ENCODE measurements around the gene CALN1. TPM values are rescaled to one million over a fixed set of nuclear protein-coding genes. Genes with fewer than 3 reads are reported as not detected.

Gene CALN1
- total and polyA plus RNA-seq, 9 donors, result under 0.01 to 0.18 (median 0.13) TPM; not detected in 2

DNA sequence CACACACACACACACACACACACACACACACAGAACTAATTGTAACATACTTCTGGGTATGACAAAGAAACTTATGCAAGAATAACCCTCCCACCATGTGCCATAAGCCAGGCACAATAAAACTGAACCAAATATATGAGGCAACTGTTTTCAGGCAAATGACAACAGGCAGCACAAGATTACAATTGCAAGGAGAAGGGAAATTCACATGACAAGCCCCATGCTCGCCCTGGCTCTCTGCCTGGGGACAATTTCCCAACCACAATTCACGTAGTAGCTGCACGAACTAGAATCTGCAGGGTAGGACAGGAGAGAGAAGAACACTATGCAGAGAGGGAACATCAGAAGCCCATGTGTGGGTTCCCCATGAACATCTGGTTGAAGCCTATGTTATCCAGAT is 143.3 kb downstream of the CALN1 start:
- H3K36me3 ChIP-seq, result no peaks in the 10 kb centered on the region
- H3K27me3 ChIP-seq, result no peaks in the 10 kb centered on the region
- no peak for DNase-seq
- intact Hi-C loops (cut with DNase I), result no loop called here
- 67 to 74% (median 73%) methylated on average over 3 of the region's 3 CpGs for WGBS, 3 donors
- TF ChIP-seq EP300 (IDR thresholded peaks at IDR 0.05) (no peak), POLR2A (IDR thresholded peaks at IDR 0.05) (no peak)
- TF ChIP-seq, protein P1, sequence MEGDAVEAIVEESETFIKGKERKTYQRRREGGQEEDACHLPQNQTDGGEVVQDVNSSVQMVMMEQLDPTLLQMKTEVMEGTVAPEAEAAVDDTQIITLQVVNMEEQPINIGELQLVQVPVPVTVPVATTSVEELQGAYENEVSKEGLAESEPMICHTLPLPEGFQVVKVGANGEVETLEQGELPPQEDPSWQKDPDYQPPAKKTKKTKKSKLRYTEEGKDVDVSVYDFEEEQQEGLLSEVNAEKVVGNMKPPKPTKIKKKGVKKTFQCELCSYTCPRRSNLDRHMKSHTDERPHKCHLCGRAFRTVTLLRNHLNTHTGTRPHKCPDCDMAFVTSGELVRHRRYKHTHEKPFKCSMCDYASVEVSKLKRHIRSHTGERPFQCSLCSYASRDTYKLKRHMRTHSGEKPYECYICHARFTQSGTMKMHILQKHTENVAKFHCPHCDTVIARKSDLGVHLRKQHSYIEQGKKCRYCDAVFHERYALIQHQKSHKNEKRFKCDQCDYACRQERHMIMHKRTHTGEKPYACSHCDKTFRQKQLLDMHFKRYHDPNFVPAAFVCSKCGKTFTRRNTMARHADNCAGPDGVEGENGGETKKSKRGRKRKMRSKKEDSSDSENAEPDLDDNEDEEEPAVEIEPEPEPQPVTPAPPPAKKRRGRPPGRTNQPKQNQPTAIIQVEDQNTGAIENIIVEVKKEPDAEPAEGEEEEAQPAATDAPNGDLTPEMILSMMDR (IDR thresholded peaks at IDR 0.05), result no peak
- H3K4me3 ChIP-seq, result no peak overlapping the region
- no peaks in the 10 kb centered on the region for H3K4me1 ChIP-seq (ENCODE audit: insufficient read depth)
- no peak overlapping the region for H3K27ac ChIP-seq
- H3K9me3 ChIP-seq, result no peaks in the 10 kb centered on the region

DNA sequence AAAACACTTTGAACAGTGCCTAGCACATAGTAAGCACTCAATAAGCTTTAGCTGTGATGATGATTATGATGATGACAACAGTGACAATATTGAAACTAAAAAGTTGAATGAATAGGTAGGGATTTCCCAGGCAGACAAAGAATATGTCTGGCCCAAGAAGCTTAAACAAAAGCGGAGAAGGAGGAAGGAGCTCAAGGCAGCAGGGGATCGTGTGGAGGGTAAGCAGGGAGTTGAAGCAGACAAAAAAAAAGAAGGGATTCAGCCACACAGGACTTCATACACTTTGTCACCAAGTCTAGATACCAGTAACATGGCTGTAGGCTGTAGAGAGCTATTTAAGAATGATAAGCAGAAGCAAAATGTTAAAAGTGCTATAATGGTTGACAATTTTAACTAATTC is 144.0 kb downstream of the CALN1 start:
- no peaks in the 10 kb centered on the region for H3K4me1 ChIP-seq (ENCODE audit: insufficient read depth)
- TF ChIP-seq, protein P1 (IDR thresholded peaks at IDR 0.05), result no peak
- TF ChIP-seq POLR2A (IDR thresholded peaks at IDR 0.05), result no peak
- no peak for TF ChIP-seq EP300 (IDR thresholded peaks at IDR 0.05)
- no peaks in the 10 kb centered on the region for H3K36me3 ChIP-seq
- no peak overlapping the region for H3K27ac ChIP-seq
- no peak for DNase-seq
- no peaks in the 10 kb centered on the region for H3K27me3 ChIP-seq
- 61 to 82% (median 71%) methylated on average over 2 of the region's 2 CpGs for WGBS, 3 donors
- H3K4me3 ChIP-seq, result no peak overlapping the region
- intact Hi-C loops (cut with DNase I), result no loop called here
- H3K9me3 ChIP-seq, result no peaks in the 10 kb centered on the region

DNA sequence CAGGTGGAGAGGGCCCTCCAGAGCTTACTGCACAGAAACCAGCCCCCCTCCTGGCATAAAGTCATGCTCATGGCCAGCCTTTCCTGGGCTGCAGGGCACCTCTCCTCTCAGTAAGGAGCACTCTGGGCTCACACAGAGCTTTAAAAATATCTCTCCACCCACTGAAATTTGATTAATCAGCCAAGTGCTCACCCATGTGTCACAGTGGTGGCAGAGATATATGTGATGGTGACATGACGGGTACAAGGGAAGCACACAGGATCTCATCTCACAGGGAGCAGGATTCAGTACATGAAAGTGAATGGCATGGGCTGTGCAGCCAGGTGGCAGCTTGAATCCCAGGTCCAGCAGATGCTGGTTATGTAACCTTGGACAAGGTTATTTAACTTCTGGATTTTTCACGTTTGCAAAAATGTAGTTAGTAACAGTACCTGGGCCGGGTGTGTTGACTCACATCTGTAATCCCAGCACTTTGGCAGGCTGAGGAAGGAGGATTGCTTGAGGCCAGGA is 144.8 kb downstream of the CALN1 start:
- H3K27me3 ChIP-seq, result no peaks in the 10 kb centered on the region
- H3K27ac ChIP-seq, result no peak overlapping the region
- TF ChIP-seq EP300 (IDR thresholded peaks at IDR 0.05), result no peak
- no peak for TF ChIP-seq POLR2A (IDR thresholded peaks at IDR 0.05)
- TF ChIP-seq, protein P1 (IDR thresholded peaks at IDR 0.05), result no peak
- intact Hi-C loops (cut with DNase I), result no loop called here
- WGBS, 3 donors, result 60 to 62% (median 62%) methylated on average over 3 of the region's 3 CpGs
- no peaks in the 10 kb centered on the region for H3K9me3 ChIP-seq
- no peak for DNase-seq
- H3K4me3 ChIP-seq, result no peak overlapping the region
- H3K36me3 ChIP-seq, result no peaks in the 10 kb centered on the region
- H3K4me1 ChIP-seq (ENCODE audit: insufficient read depth), result no peaks in the 10 kb centered on the region

DNA sequence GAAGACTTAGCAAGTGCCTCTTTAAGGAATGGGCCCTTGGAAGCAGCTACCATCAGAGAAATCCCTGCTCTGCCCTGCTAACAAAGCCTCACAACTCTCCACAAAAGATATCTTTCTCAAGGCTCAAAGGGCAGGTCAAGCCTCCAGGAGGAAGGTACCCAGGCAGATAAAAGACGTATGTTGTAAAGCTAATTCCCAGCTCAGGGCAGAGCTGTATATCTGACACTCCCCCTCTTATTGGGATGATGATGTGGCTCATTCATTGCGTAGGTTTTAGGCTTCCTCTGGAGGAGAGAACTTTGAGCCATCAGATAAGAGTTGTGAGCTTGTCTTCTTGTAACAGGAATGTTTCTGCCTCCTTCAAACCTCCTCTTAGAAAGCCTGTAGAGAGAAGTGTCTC is 145.4 kb downstream of the CALN1 start:
- no peak overlapping the region for H3K4me3 ChIP-seq
- H3K9me3 ChIP-seq, result no peaks in the 10 kb centered on the region
- no peaks in the 10 kb centered on the region for H3K36me3 ChIP-seq
- intact Hi-C loops (cut with DNase I), result no loop called here
- H3K4me1 ChIP-seq (ENCODE audit: insufficient read depth), result no peaks in the 10 kb centered on the region
- WGBS, 3 donors, result 9 to 25% (median 9%) methylated on average over 2 of the region's 2 CpGs
- no peak for DNase-seq
- no peak overlapping the region for H3K27ac ChIP-seq
- no peaks in the 10 kb centered on the region for H3K27me3 ChIP-seq
- TF ChIP-seq, protein P1 (IDR thresholded peaks at IDR 0.05), result no peak
- no peak for TF ChIP-seq POLR2A (IDR thresholded peaks at IDR 0.05)
- no peak for TF ChIP-seq EP300 (IDR thresholded peaks at IDR 0.05)

All from ovary (tissue), 9 donors.